Parathyroid adenoma (tissue), 2 donors: ENCODE measurements around the gene PGAM4.

Experiments used
- H2AFZ ChIP-seq: fragments of 300-600 bp; sonication (generic); one replicate; pipeline ENCODE4 v1.7.0; 2017; ENCODE audit warnings: antibody characterized with exemption, mild to moderate bottlenecking
- H3K27ac ChIP-seq: fragments of 300-600 bp; sonication (generic); one replicate; pipeline ENCODE4 v1.7.0; 2017
- H3K27me3 ChIP-seq: fragments of 300-600 bp; sonication (generic); one replicate; pipeline ENCODE4 v1.7.0; 2017; ENCODE audit warnings: low read length; ENCODE audit not compliant: control insufficient read depth, insufficient read depth
- H3K36me3 ChIP-seq: fragments of 300-600 bp; sonication (generic); one replicate; pipeline ENCODE4 v1.7.0; 2017; ENCODE audit warnings: low read length; ENCODE audit not compliant: control insufficient read depth, insufficient read depth
- H3K4me1 ChIP-seq: fragments of 300-600 bp; sonication (generic); one replicate; pipeline ENCODE4 v1.7.0; 2017; ENCODE audit warnings: control low read depth
- H3K4me2 ChIP-seq: fragments of 300-600 bp; sonication (generic); one replicate; pipeline ENCODE4 v1.7.0; 2017; ENCODE audit warnings: low read length
- H3K4me3 ChIP-seq: fragments of 300-600 bp; sonication (generic); one replicate; pipeline ENCODE4 v1.7.0; 2017; ENCODE audit warnings: low read depth, low read length
- H3K79me2 ChIP-seq: fragments of 300-600 bp; sonication (generic); one replicate; pipeline ENCODE4 v1.7.0; 2017; ENCODE audit warnings: control low read depth
- H3K9ac ChIP-seq: fragments of 300-600 bp; sonication (generic); one replicate; pipeline ENCODE4 v1.7.0; 2017; ENCODE audit warnings: mild to moderate bottlenecking
- H3K9me3 ChIP-seq: fragments of 300-600 bp; sonication (generic); one replicate; pipeline ENCODE4 v1.7.0; 2017; ENCODE audit warnings: low read length; ENCODE audit not compliant: control insufficient read depth
- TF ChIP-seq, protein P1 (sequence below): fragments of 300-600 bp; sonication (generic); IDR thresholded peaks from one replicate; pipeline ENCODE4 v1.7.0; 2017; ENCODE audit warnings: antibody characterized with exemption, mild to moderate bottlenecking
- donor health status: primary hyperparathyroidism.

PGAM4 gene

DNA sequence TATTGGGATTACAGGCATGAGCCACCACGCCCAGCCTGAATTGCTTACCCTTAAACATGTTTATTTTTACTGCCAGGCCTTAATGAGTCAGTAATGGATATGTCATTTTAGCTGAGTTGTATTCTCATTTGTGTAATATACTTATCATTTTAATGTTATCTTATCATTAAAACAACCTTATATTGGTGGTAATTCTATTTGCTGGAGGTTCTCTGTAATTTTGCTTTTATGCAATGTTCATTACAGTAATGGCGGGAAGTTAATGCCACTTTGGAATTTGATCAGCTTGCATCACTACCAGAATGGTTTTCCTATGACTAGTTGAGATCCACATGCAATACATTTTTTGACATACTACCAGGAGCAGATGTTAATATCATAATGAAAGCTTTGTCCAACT, 6.3 kb upstream of the PGAM4 start:
- TF ChIP-seq, protein P1, sequence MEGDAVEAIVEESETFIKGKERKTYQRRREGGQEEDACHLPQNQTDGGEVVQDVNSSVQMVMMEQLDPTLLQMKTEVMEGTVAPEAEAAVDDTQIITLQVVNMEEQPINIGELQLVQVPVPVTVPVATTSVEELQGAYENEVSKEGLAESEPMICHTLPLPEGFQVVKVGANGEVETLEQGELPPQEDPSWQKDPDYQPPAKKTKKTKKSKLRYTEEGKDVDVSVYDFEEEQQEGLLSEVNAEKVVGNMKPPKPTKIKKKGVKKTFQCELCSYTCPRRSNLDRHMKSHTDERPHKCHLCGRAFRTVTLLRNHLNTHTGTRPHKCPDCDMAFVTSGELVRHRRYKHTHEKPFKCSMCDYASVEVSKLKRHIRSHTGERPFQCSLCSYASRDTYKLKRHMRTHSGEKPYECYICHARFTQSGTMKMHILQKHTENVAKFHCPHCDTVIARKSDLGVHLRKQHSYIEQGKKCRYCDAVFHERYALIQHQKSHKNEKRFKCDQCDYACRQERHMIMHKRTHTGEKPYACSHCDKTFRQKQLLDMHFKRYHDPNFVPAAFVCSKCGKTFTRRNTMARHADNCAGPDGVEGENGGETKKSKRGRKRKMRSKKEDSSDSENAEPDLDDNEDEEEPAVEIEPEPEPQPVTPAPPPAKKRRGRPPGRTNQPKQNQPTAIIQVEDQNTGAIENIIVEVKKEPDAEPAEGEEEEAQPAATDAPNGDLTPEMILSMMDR = no peak
- H2AFZ ChIP-seq = no peak overlapping the region
- no peaks in the 10 kb centered on the region for H3K36me3 ChIP-seq
- no peak overlapping the region for H3K4me3 ChIP-seq
- no peak overlapping the region for H3K27ac ChIP-seq
- no peaks in the 10 kb centered on the region for H3K79me2 ChIP-seq
- no peaks in the 10 kb centered on the region for H3K9me3 ChIP-seq
- no peak overlapping the region for H3K4me2 ChIP-seq
- no peaks in the 10 kb centered on the region for H3K27me3 ChIP-seq
- no peak overlapping the region for H3K9ac ChIP-seq
- H3K4me1 ChIP-seq = no peaks in the 10 kb centered on the region

DNA sequence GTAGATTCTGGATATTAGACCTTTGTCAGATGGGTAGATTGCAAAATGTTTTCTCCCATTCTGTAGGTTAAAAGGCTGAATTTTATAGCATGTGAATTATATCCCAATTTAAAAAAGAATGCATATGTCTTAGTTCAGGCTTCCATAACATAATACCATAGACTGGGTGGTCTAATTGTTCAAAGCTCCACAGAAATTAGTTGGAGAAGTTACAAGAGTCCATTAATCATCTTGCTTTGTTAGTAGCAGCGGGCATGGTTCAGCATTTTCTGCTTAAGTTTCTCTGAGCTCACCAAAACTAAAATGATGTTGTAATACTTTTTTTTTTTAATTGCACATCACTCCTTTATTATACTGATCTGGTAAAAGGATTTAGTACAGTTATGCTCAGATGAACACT, 1.8 kb downstream of the PGAM4 start:
- Histone ChIP-seq H3K4me2 (no peak overlapping the region), H3K27me3 (no peaks in the 10 kb centered on the region), H3K27ac (no peak overlapping the region), H3K4me3 (no peak overlapping the region), H3K9me3 (no peaks in the 10 kb centered on the region), H3K79me2 (no peaks in the 10 kb centered on the region), H3K36me3 (no peaks in the 10 kb centered on the region), H3K9ac (no peak overlapping the region), H3K4me1 (no peaks in the 10 kb centered on the region), H2AFZ (no peak overlapping the region)
- TF ChIP-seq, protein P1 = no peak

DNA sequence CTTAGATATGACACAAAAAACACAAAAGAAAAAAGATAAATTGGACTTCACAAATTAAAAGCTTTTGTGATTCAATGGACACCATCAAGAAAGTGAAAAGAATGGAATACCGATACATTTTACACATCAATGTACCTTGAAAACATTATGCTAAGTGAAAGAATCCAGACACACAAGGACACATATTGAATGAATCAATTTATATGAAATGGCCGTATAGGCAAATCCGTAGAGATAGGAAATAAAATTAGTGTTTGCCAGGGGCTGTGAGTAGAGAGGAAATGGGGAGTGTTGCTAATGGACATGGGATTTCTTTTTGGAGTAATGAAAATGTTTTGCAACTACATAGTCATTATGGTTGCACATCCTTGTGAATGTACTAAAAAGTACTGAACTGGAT, 3.1 kb downstream of the PGAM4 start:
- TF ChIP-seq, protein P1 = no peak
- Histone ChIP-seq H3K36me3 (no peaks in the 10 kb centered on the region), H3K79me2 (no peaks in the 10 kb centered on the region)

DNA sequence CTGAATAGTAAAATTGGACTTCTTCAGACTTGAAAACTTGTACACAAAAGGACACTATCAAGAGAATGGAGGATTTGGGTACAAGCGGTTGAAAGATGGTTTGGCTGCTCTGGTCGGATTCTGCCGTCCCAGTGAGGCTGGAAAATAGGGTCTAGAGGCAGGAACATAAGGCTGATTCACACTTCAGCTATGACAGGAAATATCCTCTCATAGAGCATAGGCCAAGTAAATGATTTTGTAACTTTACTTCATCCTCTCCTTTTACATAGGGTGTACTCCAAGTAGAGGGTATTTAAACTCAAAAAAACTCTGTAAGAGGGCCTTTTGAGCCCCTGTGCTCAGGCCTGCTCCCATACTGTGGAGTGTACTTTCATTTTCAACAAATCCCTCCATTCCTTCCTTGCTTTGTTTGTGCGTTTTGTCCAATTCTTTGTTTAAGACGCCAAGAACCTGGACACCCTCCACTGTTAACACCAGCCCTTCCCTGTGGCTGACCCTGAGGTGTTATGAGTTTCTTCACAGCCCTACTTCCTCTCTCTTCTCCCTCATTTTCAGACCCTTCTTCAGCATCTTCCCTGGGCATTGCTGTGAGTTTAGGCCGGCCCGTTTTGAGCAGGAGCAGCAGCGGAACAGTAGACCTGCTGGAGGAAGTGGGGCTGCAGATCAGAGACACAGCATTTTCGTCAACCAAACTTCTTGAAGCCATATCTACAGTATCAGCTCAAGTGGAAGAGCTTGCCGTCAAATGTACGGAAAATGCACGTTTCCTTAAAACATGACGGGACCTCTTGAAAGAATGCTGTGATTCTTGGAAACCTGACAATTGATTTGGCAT, 7.2 kb downstream of the PGAM4 start:
- H3K79me2 ChIP-seq = peaks cover 2% of the 10 kb centered on the region
- no peak overlapping the region for H2AFZ ChIP-seq
- no peak overlapping the region for H3K4me2 ChIP-seq
- no peak overlapping the region for H3K27ac ChIP-seq
- H3K36me3 ChIP-seq = no peaks in the 10 kb centered on the region
- H3K9me3 ChIP-seq = no peaks in the 10 kb centered on the region
- no peak overlapping the region for H3K4me3 ChIP-seq
- H3K9ac ChIP-seq = no peak overlapping the region
- H3K4me1 ChIP-seq = no peaks in the 10 kb centered on the region
- H3K27me3 ChIP-seq = no peaks in the 10 kb centered on the region
- TF ChIP-seq, protein P1 = no peak

More for the DNA sequence above, 3.1 kb downstream of the PGAM4 start:
- Histone ChIP-seq H3K9me3 (no peaks in the 10 kb centered on the region), H3K27me3 (no peaks in the 10 kb centered on the region), H3K27ac (no peak overlapping the region), H3K9ac (no peak overlapping the region), H3K4me1 (no peaks in the 10 kb centered on the region), H3K4me3 (no peak overlapping the region), H3K4me2 (no peak overlapping the region), H2AFZ (no peak overlapping the region)

DNA sequence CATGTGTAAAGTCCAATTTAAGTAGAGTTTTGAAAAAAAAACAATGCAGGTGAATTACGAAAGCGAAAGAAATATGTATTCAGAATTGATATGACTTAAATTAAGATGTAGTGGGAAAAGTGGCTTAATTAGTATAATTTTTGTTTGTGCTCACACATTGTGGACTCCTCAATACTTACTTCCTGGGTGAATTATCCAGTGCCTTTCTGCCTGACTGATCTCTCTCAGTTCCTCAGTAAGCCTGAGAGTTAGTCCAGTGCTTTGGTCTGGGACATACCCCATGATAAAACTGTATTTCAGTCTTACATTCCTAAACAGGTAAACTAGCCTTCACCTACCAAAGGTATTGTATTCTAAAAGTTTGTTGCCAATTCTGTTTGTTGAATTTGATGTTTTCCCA, 8.4 kb downstream of the PGAM4 start:
- TF ChIP-seq, protein P1 = no peak
- no peak overlapping the region for H3K27ac ChIP-seq
- H3K4me2 ChIP-seq = no peak overlapping the region
- H3K36me3 ChIP-seq = no peaks in the 10 kb centered on the region
- no peaks in the 10 kb centered on the region for H3K9me3 ChIP-seq
- no peaks in the 10 kb centered on the region for H3K27me3 ChIP-seq
- H3K9ac ChIP-seq = no peak overlapping the region
- no peak overlapping the region for H3K4me3 ChIP-seq
- H3K79me2 ChIP-seq = peaks cover 2% of the 10 kb centered on the region
- H2AFZ ChIP-seq = no peak overlapping the region
- no peaks in the 10 kb centered on the region for H3K4me1 ChIP-seq
